Small intestine (tissue), 7 donors: ENCODE results near the gene CD55. TPM values are rescaled to one million over a fixed set of nuclear protein-coding genes. Genes with fewer than 3 reads are reported as not detected.

Experiments
- DNase-seq, 2 donors: peaks; one replicate each; pipeline versions ENCODE4 v3.0.0 to v3.0.0-alpha.2; 2013
- FAIRE-seq: peaks from 2 replicates; lab custom pipeline; 2012; peaks lifted over from hg19 to GRCh38; lab: Jason Lieb, UNC
- H3K27ac ChIP-seq, 3 donors: one replicate each; pipeline ENCODE4 v1.5.1; 2013; ENCODE audit warnings: low read length in 2 of 3, mild to moderate bottlenecking in 2 of 3, control low read depth in 1 of 3, inconsistent platforms in 1 of 3, low read depth in 1 of 3, moderate library complexity in 1 of 3
- H3K27me3 ChIP-seq, 3 donors: one replicate each; pipeline ENCODE4 v1.6.1; 2013; ENCODE audit warnings: low read length in 3 of 3, inconsistent platforms in 1 of 3; ENCODE audit not compliant: control insufficient read depth in 3 of 3, insufficient read depth in 3 of 3
- H3K36me3 ChIP-seq, 3 donors: one replicate each; pipeline ENCODE4 v1.6.1; 2013; ENCODE audit warnings: low read length in 3 of 3, inconsistent platforms in 1 of 3, low read depth in 1 of 3, mild to moderate bottlenecking in 1 of 3, moderate library complexity in 1 of 3; ENCODE audit not compliant: control insufficient read depth in 3 of 3, insufficient read depth in 2 of 3
- H3K4me1 ChIP-seq, 3 donors: one replicate each; pipeline ENCODE4 v1.6.1; 2013; ENCODE audit warnings: low read length in 2 of 3, inconsistent platforms in 1 of 3, low read depth in 1 of 3, mild to moderate bottlenecking in 1 of 3, moderate library complexity in 1 of 3; ENCODE audit not compliant: control insufficient read depth in 3 of 3, insufficient read depth in 2 of 3
- H3K4me3 ChIP-seq, 3 donors: one replicate each; pipeline ENCODE4 v1.5.1; 2013; ENCODE audit warnings: low read length in 3 of 3, control low read depth in 1 of 3, inconsistent platforms in 1 of 3, low read depth in 1 of 3, mild to moderate bottlenecking in 1 of 3, moderate library complexity in 1 of 3
- H3K9me3 ChIP-seq, 2 donors: one replicate each; pipeline ENCODE4 v1.6.1; 2013; ENCODE audit warnings: low read depth in 1 of 2, low read length in 1 of 2; ENCODE audit not compliant: control insufficient read depth in 2 of 2, insufficient read depth in 1 of 2
- WGBS, 3 donors: extraction: QIAGEN DNeasy Blood & Tissue Kit; methylation state at CpG; one replicate each; pipeline ENCODE4 v1.1.7; 2013; 5-methylcytosine and 5-hydroxymethylcytosine counted together
- polyA plus RNA-seq, 4 donors: library from polyadenylated mRNA; stranded (reverse) in 3 of 4; unstranded in 1 of 4; fragments of 200-250 nt in 3 of 4; fragments of 120-200 nt in 1 of 4; gene quantifications; one replicate each; pipeline versions ENCODE4 v1.2.1 to v1.2.3, GENCODE V29; 2013
- donor health status: healthy with polysubstance abuse.
- donor health status: control.
- donor health status: control.
- donor health status: Bipolar disorder and iron deficiency.
- donor health status: healthy.

CD55 gene
- polyA plus RNA-seq, 4 donors = 19.7 to 60.2 (median 38.4) TPM

- FAIRE-seq (no peak), DNase-seq (no peak)
- no peaks in the 10 kb centered on the region for H3K27me3 ChIP-seq
- peaks cover 6 to 12% (median 7%) of the 10 kb centered on the region in 3 donors for H3K36me3 ChIP-seq
- 81 to 92% (median 83%) methylated on average over 3 of the region's 3 CpGs for WGBS, 3 donors
- no peaks in the 10 kb centered on the region for H3K4me1 ChIP-seq
- no peak overlapping the region for H3K27ac ChIP-seq
- no peak overlapping the region for H3K4me3 ChIP-seq
- H3K9me3 ChIP-seq = no peaks in the 10 kb centered on the region
These were observed 25.0 kb downstream of the CD55 start for GRCh38 chr1:207346513-207346912.

GRCh38 chr1:207349979-207350378 is 28.5 kb downstream of the CD55 start:
- Histone ChIP-seq H3K9me3 (no peaks in the 10 kb centered on the region), H3K4me1 (no peaks in the 10 kb centered on the region), H3K27me3 (no peaks in the 10 kb centered on the region), H3K36me3 (peaks cover 6 to 12% (median 7%) of the 10 kb centered on the region in 3 donors), H3K27ac (no peak overlapping the region), H3K4me3 (no peak overlapping the region)
- DNase-seq = no peak
- 94 to 99% (median 97%) methylated on average over 2 of the region's 2 CpGs for WGBS, 3 donors
- FAIRE-seq = no peak

- Histone ChIP-seq H3K4me1 (no peaks in the 10 kb centered on the region), H3K4me3 (no peak overlapping the region), H3K27me3 (no peaks in the 10 kb centered on the region), H3K9me3 (no peaks in the 10 kb centered on the region), H3K36me3 (no peaks in the 10 kb centered on the region), H3K27ac (no peak overlapping the region)
- FAIRE-seq (no peak), DNase-seq (no peak)
These were observed 31.1 kb downstream of the CD55 start for GRCh38 chr1:207352554-207352953.

- 28 to 70% (median 57%) methylated on average over 1 of the region's 1 CpG for WGBS, 3 donors
- no peak for FAIRE-seq
These were observed 33.6 kb downstream of the CD55 start for GRCh38 chr1:207355060-207355459.

GRCh38 chr1:207355513-207356295 is 34.2 kb downstream of the CD55 start:
- no peaks in the 10 kb centered on the region for H3K27me3 ChIP-seq
- H3K36me3 ChIP-seq = peaks cover 0 to 1% (median 0%) of the 10 kb centered on the region in 3 donors
- H3K9me3 ChIP-seq = no peaks in the 10 kb centered on the region
- no peak overlapping the region for H3K4me3 ChIP-seq
- FAIRE-seq (no peak), DNase-seq (no peak)
- H3K4me1 ChIP-seq = no peaks in the 10 kb centered on the region
- WGBS, 3 donors = 80 to 97% (median 92%) methylated on average over 3 of the region's 3 CpGs
- no peak overlapping the region for H3K27ac ChIP-seq

More at GRCh38 chr1:207355060-207355459, 33.6 kb downstream of the CD55 start:
- Histone ChIP-seq H3K27me3 (no peaks in the 10 kb centered on the region), H3K9me3 (no peaks in the 10 kb centered on the region), H3K4me1 (no peaks in the 10 kb centered on the region), H3K4me3 (no peak overlapping the region), H3K27ac (no peak overlapping the region), H3K36me3 (peaks cover 0 to 1% (median 0%) of the 10 kb centered on the region in 3 donors)
- DNase-seq = no peak

GRCh38 chr1:207361029-207361428 is 39.6 kb downstream of the CD55 start:
- Histone ChIP-seq H3K9me3 (no peaks in the 10 kb centered on the region), H3K27ac (no peak overlapping the region), H3K36me3 (peaks cover 0 to 12% (median 0%) of the 10 kb centered on the region in 3 donors), H3K4me3 (no peak overlapping the region), H3K4me1 (no peaks in the 10 kb centered on the region), H3K27me3 (no peaks in the 10 kb centered on the region)
- FAIRE-seq (no peak), DNase-seq (no peak)
- 66 to 94% (median 81%) methylated on average over 3 of the region's 3 CpGs for WGBS, 3 donors

GRCh38 chr1:207361889-207362288 is 40.4 kb downstream of the CD55 start:
- WGBS, 3 donors = 79 to 95% (median 95%) methylated on average over 2 of the region's 2 CpGs
- Histone ChIP-seq H3K4me3 (no peak overlapping the region), H3K36me3 (peaks cover 0 to 12% (median 0%) of the 10 kb centered on the region in 3 donors), H3K4me1 (no peaks in the 10 kb centered on the region), H3K27ac (no peak overlapping the region), H3K27me3 (no peaks in the 10 kb centered on the region), H3K9me3 (no peaks in the 10 kb centered on the region)
- no peak for DNase-seq
- no peak for FAIRE-seq

- H3K4me1 ChIP-seq = no peaks in the 10 kb centered on the region
- no peaks in the 10 kb centered on the region for H3K27me3 ChIP-seq
- no peak overlapping the region for H3K27ac ChIP-seq
- no peaks in the 10 kb centered on the region for H3K9me3 ChIP-seq
- H3K4me3 ChIP-seq = no peak overlapping the region
- DNase-seq (peak in 1 of 2 donors; percentile 10), FAIRE-seq (no peak)
- peaks cover 0 to 12% (median 0%) of the 10 kb centered on the region in 3 donors for H3K36me3 ChIP-seq
- 90 to 97% (median 91%) methylated on average over 6 of the region's 6 CpGs for WGBS, 3 donors
These were observed 41.7 kb downstream of the CD55 start for GRCh38 chr1:207362962-207363860.
